GM12873 (cell line): Measurements from ENCODE around the gene RBM47.

Experiments
- CTCF ChIP-seq: IDR thresholded peaks from 2 replicates; pipeline ENCODE4 v1.5.1; 2012; ENCODE audit warnings: low read depth, mild to moderate bottlenecking, moderate library complexity, low read length, control low read depth; ENCODE audit not compliant: insufficient read depth; ENCODE audit errors: missing control alignments

RBM47 gene

GRCh38 chr4:40507977-40508376, 121.7 kb downstream of the RBM47 start:
- TF ChIP-seq CTCF, result no peak

GRCh38 chr4:40506492-40506891, 123.2 kb downstream of the RBM47 start:
- TF ChIP-seq CTCF, result no peak

GRCh38 chr4:40506066-40506465, 123.6 kb downstream of the RBM47 start:
- TF ChIP-seq CTCF, result no peak

- no peak for TF ChIP-seq CTCF
Observed at GRCh38 chr4:40502934-40503333, 126.7 kb downstream of the RBM47 start.

GRCh38 chr4:40502220-40502619, 127.4 kb downstream of the RBM47 start:
- TF ChIP-seq CTCF, result no peak

GRCh38 chr4:40500781-40501180, 128.9 kb downstream of the RBM47 start:
- TF ChIP-seq CTCF, result no peak

- TF ChIP-seq CTCF, result no peak
Observed at GRCh38 chr4:40493160-40493559, 136.5 kb downstream of the RBM47 start.
